ENCODE measurements around the gene U2AF1. TPM values are rescaled to one million over a fixed set of nuclear protein-coding genes. Genes with fewer than 3 reads are reported as not detected.
"Not testable (repeated sequence)": the region's sequence is repeated elsewhere in the genome, so short reads cannot be mapped to it uniquely, and the experiment has no call there.

U2AF1 gene
- total RNA-seq, 1 experiment from 2014 or later, result 64.8 TPM

DNA sequence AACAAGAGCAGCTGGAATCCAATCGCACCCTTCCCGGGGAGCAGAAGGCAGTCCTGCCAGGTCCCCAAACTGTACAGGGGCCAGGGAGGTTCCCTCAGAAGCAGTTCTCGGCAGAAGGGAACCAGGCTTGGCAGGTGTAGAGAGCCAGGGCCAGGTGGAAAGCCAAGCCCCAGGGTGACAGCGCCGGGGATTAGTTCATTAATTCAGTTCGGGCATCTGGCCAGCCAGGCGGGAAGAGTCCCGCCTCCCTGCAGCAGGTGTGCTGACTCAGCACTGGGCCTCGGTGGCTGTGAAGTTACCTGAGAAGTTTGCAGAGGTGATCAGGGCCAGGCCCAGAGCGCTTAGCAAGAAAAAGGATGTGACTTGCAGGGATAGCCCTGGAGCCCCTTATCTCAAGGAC, 37.7 kb downstream of the U2AF1 start:
- H3K27me3 Mint-ChIP-seq (ENCODE audit: insufficient read depth, unreplicated experiment); H3K27me3 ChIP-seq (replicated peaks; ENCODE audit: control insufficient read depth, insufficient read depth, low read length); H3K4me3 Mint-ChIP-seq (ENCODE audit: unreplicated experiment); POLR2A ChIA-PET; H3K36me3 ChIP-seq (ENCODE audit: control insufficient read depth, insufficient read depth, low read length); H3K4me3 ChIP-seq (ENCODE audit: low read depth, low read length); H3K27ac Mint-ChIP-seq (ENCODE audit: unreplicated experiment); H3K9me3 Mint-ChIP-seq (ENCODE audit: unreplicated experiment); H3K9me3 ChIP-seq; H3K4me1 ChIP-seq; BruUV-seq (replicated peaks); H3K4me1 Mint-ChIP-seq (ENCODE audit: low read depth, unreplicated experiment); H3K36me3 Mint-ChIP-seq (ENCODE audit: insufficient read depth, unreplicated experiment); DNase-seq; CTCF ChIA-PET; intact Hi-C loops (cut with micrococcal nuclease; ENCODE audit: unreplicated experiment): not testable (repeated sequence)

DNA sequence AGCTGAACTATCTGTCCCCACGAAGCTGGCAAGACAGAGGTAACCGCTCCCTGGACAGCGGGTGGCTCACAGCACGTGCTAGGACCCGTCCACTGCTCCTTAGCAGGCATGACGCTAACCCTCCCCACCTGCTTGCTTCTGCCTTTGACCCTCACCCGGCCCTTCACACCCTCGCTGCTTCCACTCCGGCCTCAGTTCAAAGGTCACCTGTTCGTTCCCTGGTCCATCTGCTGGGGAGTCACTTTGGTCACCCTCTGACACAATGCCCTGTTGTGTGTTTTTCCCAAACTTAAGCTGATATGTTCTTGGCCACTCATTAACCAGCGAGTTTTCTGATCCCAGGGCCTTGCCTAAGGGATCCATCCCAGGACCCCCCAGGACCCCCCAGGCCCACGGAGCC, 39.3 kb downstream of the U2AF1 start:
- H3K4me1 Mint-ChIP-seq (ENCODE audit: low read depth, unreplicated experiment); H3K27me3 Mint-ChIP-seq (ENCODE audit: insufficient read depth, unreplicated experiment); H3K27ac Mint-ChIP-seq (ENCODE audit: unreplicated experiment); H3K36me3 ChIP-seq (ENCODE audit: control insufficient read depth, insufficient read depth, low read length); H3K4me3 Mint-ChIP-seq (ENCODE audit: unreplicated experiment); H3K4me3 ChIP-seq (ENCODE audit: low read depth, low read length); BruUV-seq (replicated peaks); intact Hi-C loops (cut with micrococcal nuclease; ENCODE audit: unreplicated experiment); POLR2A ChIA-PET; H3K27me3 ChIP-seq (replicated peaks; ENCODE audit: control insufficient read depth, insufficient read depth, low read length); H3K4me1 ChIP-seq; H3K9me3 Mint-ChIP-seq (ENCODE audit: unreplicated experiment); CTCF ChIA-PET; H3K36me3 Mint-ChIP-seq (ENCODE audit: insufficient read depth, unreplicated experiment); H3K9me3 ChIP-seq: not testable (repeated sequence)
- peak in 1 of 2 experiments; percentile 33 for DNase-seq

DNA sequence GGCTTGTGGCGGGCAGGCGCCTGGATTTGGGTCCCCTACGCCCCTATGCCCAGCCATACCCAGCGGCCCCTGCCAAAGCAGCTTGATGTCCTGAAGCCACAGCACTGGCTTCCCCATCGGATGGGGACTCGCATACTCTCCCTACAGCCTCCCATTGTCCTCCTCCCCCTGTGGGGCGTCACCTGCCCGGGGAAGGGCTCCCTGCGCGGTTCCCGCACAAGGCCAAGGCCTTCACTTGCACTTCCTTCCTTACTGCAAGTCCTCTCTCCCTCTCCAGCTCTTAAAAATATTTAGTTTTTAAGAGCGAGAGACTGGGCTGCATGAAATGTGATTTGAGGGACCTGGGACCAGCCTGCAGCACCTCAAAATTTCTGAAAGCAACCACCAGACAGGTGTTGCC, 40.7 kb downstream of the U2AF1 start:
- POLR2A ChIA-PET; H3K36me3 ChIP-seq (ENCODE audit: control insufficient read depth, insufficient read depth, low read length); H3K27me3 Mint-ChIP-seq (ENCODE audit: insufficient read depth, unreplicated experiment); H3K27me3 ChIP-seq (replicated peaks; ENCODE audit: control insufficient read depth, insufficient read depth, low read length); H3K4me3 Mint-ChIP-seq (ENCODE audit: unreplicated experiment); H3K4me3 ChIP-seq (ENCODE audit: low read depth, low read length); H3K36me3 Mint-ChIP-seq (ENCODE audit: insufficient read depth, unreplicated experiment); H3K4me1 Mint-ChIP-seq (ENCODE audit: low read depth, unreplicated experiment); H3K9me3 Mint-ChIP-seq (ENCODE audit: unreplicated experiment); H3K4me1 ChIP-seq; H3K9me3 ChIP-seq; BruUV-seq (replicated peaks); H3K27ac Mint-ChIP-seq (ENCODE audit: unreplicated experiment); CTCF ChIA-PET; intact Hi-C loops (cut with micrococcal nuclease; ENCODE audit: unreplicated experiment): not testable (repeated sequence)
- peak in 1 of 2 experiments; percentile 12 for DNase-seq

DNA sequence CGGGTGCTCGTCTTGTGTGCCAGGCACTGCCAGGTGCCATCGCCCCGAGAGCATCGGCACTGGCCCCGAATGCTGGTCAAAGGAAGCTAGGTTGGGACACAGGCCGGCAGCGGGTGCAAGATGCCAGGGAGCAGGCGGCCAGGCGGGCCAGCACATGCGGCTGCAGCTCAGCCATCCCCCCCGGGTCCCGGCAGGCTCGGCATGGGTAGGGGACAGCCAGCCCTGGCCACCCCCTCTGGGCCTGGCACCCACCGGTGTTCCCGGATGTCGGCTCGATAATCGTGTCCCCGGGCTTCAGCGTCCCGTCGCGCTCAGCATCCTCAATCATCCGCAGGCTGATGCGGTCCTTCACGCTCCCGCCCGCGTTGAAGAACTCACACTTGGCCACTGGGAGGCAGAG, 41.4 kb downstream of the U2AF1 start:
- not testable (repeated sequence) for H3K9me3 Mint-ChIP-seq (ENCODE audit: unreplicated experiment); H3K36me3 ChIP-seq (ENCODE audit: control insufficient read depth, insufficient read depth, low read length); H3K27me3 Mint-ChIP-seq (ENCODE audit: insufficient read depth, unreplicated experiment)

DNA sequence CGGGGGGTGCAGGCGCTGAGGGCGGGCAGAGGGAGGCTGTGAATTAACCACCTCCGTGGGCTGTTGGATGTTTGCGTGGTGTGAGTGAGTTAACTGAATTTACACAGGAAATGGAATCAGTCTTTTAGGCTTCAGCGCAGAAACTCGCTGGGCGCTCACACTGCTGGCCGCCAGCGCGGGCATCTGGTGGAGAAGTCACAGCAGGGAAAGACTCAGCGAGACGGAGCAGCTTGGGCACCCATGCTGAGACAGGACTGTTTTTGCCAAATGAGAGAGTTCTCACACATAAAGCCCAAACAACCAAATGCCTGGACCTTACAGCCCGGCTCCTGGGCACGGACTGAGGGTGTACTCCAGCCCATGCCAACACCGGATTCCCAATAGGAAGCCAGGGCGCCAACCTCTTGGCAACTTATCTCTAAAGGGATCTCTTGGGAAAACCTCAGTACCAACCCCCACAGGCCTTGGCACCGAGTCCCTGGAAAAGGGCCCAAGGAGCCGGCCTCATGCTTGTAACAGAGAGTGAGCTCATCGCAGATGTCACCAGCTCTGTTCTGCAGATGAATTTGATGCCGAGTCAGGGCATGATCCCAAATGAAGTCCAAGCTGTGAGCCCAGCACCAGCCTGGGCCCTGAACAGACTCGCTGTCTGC, 43.0 kb downstream of the U2AF1 start:
- H3K27me3 ChIP-seq (replicated peaks; ENCODE audit: control insufficient read depth, insufficient read depth, low read length); H3K4me1 ChIP-seq; H3K27me3 Mint-ChIP-seq (ENCODE audit: insufficient read depth, unreplicated experiment); CTCF ChIA-PET; H3K9me3 Mint-ChIP-seq (ENCODE audit: unreplicated experiment); H3K4me3 Mint-ChIP-seq (ENCODE audit: unreplicated experiment); H3K27ac Mint-ChIP-seq (ENCODE audit: unreplicated experiment); H3K36me3 Mint-ChIP-seq (ENCODE audit: insufficient read depth, unreplicated experiment); intact Hi-C loops (cut with micrococcal nuclease; ENCODE audit: unreplicated experiment); H3K9me3 ChIP-seq; H3K36me3 ChIP-seq (ENCODE audit: control insufficient read depth, insufficient read depth, low read length); H3K4me1 Mint-ChIP-seq (ENCODE audit: low read depth, unreplicated experiment); POLR2A ChIA-PET; H3K4me3 ChIP-seq (ENCODE audit: low read depth, low read length); BruUV-seq (replicated peaks); DNase-seq: not testable (repeated sequence)

More for the DNA sequence above, 41.4 kb downstream of the U2AF1 start:
- H3K4me3 ChIP-seq (ENCODE audit: low read depth, low read length); H3K27ac Mint-ChIP-seq (ENCODE audit: unreplicated experiment); H3K9me3 ChIP-seq; BruUV-seq (replicated peaks); POLR2A ChIA-PET; H3K27me3 ChIP-seq (replicated peaks; ENCODE audit: control insufficient read depth, insufficient read depth, low read length); H3K4me3 Mint-ChIP-seq (ENCODE audit: unreplicated experiment); intact Hi-C loops (cut with micrococcal nuclease; ENCODE audit: unreplicated experiment); H3K4me1 ChIP-seq; CTCF ChIA-PET; H3K36me3 Mint-ChIP-seq (ENCODE audit: insufficient read depth, unreplicated experiment); H3K4me1 Mint-ChIP-seq (ENCODE audit: low read depth, unreplicated experiment): not testable (repeated sequence)
- DNase-seq, result peak in 1 of 2 experiments; percentile 1

DNA sequence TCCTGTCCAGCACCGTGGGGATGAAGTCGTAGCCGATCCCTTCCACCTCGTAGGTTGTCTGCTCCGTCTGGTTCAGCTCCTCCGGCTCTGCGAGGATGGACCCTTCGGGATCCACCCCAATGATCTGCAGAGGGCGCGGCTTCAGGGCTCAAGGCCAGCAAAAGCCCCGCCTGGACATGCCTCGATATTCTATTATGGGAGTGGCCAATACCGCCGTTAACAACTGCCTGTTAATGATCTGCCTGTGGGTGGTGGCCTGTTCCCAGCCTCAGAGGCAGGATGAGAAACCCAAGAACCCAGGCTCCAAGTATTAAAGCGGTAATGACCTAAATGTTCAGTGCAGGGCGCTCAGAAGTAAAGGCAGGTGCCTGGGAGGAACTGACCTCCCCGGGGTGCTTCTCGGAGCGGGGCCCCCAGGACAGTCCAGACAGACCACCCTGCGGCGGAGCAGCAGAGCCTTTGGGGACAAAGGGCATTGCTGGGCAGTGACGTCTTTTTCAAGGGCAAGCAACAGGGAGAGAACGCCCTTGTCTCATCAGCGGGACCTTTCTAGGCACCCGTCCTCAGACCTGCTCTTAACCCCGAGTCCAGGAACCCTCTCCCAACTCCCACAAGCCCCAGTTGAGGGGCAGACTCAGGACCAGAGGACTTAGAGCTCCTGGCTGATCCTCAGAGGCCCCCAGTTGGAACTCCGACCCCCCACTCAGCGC, 44.3 kb downstream of the U2AF1 start:
- H3K27me3 Mint-ChIP-seq (ENCODE audit: insufficient read depth, unreplicated experiment); H3K4me1 ChIP-seq; BruUV-seq (replicated peaks); intact Hi-C loops (cut with micrococcal nuclease; ENCODE audit: unreplicated experiment); H3K36me3 Mint-ChIP-seq (ENCODE audit: insufficient read depth, unreplicated experiment); POLR2A ChIA-PET; H3K36me3 ChIP-seq (ENCODE audit: control insufficient read depth, insufficient read depth, low read length); H3K4me1 Mint-ChIP-seq (ENCODE audit: low read depth, unreplicated experiment); CTCF ChIA-PET; H3K27me3 ChIP-seq (replicated peaks; ENCODE audit: control insufficient read depth, insufficient read depth, low read length); H3K27ac Mint-ChIP-seq (ENCODE audit: unreplicated experiment); H3K4me3 ChIP-seq (ENCODE audit: low read depth, low read length); H3K4me3 Mint-ChIP-seq (ENCODE audit: unreplicated experiment); H3K9me3 Mint-ChIP-seq (ENCODE audit: unreplicated experiment); H3K9me3 ChIP-seq: not testable (repeated sequence)
- DNase-seq, result peak in 1 of 2 experiments; percentile 7

DNA sequence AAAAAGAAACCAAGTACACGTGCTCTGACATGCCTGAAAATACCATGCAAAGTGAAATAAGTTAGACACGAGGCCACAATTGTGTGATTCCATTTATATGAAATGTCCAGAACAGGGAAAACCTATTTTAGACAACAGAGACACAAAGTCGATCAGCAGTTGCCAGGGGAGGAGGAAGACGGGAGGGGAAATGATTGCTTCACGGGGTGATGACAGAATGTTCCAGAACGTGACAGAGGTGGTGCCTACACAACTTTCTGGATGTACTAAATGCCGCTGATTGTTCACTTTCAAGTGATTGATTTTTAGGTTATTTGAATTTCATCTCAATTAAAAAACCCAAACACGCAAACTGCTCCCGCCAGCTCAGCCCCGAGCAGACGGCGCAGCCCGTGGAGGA, 54.3 kb downstream of the U2AF1 start:
- H3K9me3 ChIP-seq; H3K4me1 Mint-ChIP-seq (ENCODE audit: low read depth, unreplicated experiment); H3K36me3 ChIP-seq (ENCODE audit: control insufficient read depth, insufficient read depth, low read length); H3K4me3 Mint-ChIP-seq (ENCODE audit: unreplicated experiment); H3K27me3 Mint-ChIP-seq (ENCODE audit: insufficient read depth, unreplicated experiment); CTCF ChIA-PET; DNase-seq; H3K9me3 Mint-ChIP-seq (ENCODE audit: unreplicated experiment); POLR2A ChIA-PET; H3K27me3 ChIP-seq (replicated peaks; ENCODE audit: control insufficient read depth, insufficient read depth, low read length); H3K4me3 ChIP-seq (ENCODE audit: low read depth, low read length); H3K36me3 Mint-ChIP-seq (ENCODE audit: insufficient read depth, unreplicated experiment); H3K27ac Mint-ChIP-seq (ENCODE audit: unreplicated experiment); intact Hi-C loops (cut with micrococcal nuclease; ENCODE audit: unreplicated experiment); H3K4me1 ChIP-seq: not testable (repeated sequence)
- TSS peak; percentile 50 for BruUV-seq (replicated peaks)

All from Caco-2 (cell line).